Activated effector memory CD4-positive, alpha-beta T cell treated with Interleukin-2 at 50 U/mL for 16 hours (primary cell): ENCODE measurements around the gene MYO1A.
A peak's percentile ranks its signal among the peaks of the same experiment; 100 is the strongest.

Source experiments
- DNase-seq: peaks from one replicate; pipeline ENCODE4 v3.0.0-alpha.2; 2020

Gene MYO1A

DNA sequence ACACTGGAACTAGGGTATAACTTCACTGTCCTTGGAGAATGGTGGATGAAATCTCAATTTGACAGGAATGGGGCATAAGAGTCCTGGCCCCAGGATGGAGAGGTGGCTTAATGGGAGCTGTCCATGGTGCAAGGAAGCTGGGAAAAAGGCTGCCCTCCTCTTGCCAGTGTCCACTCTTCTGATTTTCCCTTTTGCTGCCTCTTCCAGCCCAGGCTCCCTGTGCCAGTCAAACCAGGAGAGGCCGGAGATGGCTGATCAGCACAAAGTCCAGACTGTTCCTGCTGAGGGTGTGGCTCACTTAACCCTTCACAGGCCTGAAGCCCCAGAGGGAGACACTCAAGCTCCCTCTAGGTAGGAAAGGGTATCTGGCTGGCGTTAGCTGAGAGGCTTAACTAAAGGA lies at the start of gene MYO1A:
Gene MYO1A, minus strand, starts transcription at position 240 of the 400 bp plus-strand sequence. CDS start 1,806 bp downstream, outside the sequence.
- DNase-seq, result no peak

DNA sequence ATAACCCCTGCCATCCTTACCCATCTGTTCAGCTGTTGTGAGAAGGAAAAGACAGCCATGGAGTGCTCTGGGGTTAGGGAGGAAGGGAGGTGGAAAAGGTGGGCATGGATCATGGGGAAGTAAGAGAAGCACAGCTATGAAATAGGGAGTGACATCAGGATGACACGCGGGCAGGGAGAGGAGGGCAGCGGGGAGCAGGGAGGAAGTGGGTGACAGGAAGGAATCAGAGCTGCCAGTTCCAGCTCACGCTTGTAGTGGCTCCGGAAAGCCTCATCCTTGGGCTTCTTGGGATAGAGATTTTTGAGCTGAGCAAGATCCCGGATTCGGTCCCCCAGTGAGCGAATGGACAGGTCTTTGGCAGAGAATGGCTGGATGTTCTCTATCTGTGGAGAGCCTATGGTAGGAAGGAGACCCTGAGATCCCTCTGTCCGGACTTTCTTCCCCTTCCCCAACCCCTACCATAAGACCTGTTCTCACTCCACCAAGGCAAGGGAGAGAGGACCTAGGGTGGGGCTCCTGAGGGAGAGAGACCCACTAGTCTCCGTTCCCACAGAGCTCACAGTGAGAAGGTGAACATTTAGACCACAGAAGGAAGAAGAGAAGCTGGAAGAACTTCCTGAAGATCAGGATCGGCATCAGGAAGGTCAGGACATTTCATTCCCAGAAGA lies 49.3 kb upstream of the MYO1A start:
- no peak for DNase-seq

DNA sequence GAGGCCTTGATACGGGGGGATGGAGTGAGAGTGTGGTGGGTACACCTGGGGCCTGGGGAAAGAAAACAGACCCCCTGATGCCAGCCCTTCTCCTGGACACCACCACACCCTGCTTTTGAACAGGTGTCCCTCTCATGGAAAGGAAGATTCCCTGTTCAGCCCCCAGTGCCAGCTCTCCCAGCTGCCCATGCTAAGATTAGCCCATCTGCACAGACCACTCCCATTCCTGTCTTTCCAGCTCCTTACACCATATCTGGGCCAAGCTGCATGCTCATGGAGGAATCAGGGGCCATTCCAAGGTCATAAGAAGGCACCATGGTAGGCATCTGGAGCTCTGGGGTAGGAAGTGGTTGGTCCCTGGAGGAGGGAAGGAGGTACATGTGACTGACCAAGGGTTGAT lies 48.6 kb upstream of the MYO1A start:
- DNase-seq, result no peak

DNA sequence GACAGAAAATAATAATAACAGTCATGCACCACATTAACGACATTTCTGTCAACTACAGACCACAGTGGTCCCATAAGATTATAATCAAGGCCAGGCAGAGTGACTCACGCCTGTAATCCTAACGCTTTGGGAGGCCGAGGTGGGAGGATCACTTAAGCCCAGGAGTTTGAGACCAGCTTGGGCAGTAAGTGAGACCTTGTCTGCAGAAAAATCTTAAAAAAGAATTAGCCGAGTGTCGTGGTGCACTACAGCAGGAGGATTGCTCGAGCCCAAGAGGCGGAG lies 47.6 kb upstream of the MYO1A start:
- DNase-seq, result no peak

DNA sequence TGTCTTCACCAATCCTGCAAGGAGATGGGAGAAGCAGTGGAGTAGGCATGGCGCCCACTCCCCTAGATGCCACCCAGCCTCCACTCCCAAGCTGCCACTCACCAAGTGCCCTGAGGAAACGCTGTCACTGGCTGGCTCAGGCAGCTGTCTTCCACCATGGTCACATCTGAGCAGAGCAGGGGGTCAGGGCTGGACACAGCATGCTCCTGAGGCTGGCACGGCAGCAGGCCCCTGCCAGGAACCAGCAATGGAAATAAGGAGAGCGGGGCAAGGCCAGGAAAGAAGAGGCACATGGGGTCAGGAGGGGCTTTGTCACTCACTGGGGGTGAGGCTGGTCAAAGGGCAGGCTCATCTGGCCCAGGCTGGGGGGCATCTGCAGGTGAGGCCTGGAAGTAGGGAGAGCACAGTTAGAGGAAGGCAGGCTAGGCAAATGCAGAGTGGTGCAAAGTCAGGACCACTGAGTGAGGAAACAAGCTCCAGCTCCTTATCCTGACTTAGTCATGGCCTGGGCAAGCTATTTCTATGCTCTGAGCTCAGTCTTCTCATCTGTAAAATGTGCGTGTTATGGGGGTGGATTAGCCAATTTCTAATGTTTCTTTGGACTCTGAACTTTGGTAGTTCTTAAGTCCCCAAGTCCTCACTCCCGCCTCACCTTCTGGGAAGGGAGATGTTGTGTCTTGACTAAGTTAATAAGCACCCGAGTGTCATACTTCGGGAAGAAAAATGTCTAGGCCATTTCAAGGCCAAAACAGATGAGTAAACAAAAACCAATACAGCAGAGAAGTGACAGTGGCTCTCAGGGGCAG lies 47.0 kb upstream of the MYO1A start:
- DNase-seq, result no peak

DNA sequence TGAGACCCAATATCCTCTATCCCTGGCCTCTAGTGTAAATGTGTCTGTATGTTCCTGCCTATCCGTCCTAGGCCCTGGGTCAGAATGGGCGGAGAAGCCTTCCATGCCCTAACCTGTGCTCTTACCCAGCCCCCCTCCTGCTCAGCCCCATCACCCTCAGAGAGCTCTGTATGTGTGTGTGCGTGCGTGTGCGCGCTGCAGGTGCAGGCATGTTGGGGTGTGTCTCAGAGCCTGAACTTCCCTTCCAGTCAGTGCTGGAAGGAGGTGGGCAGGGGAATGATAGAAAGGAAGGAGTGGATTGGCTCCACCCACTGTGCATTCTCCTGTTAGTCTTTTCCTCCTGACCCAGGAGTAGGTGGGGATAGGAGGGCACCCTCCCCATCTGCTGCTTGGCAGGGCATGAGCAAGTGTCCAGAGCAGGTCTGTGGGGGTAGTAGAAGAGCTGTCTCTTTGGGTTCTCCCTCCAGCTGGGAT lies 46.2 kb upstream of the MYO1A start:
- no peak for DNase-seq

DNA sequence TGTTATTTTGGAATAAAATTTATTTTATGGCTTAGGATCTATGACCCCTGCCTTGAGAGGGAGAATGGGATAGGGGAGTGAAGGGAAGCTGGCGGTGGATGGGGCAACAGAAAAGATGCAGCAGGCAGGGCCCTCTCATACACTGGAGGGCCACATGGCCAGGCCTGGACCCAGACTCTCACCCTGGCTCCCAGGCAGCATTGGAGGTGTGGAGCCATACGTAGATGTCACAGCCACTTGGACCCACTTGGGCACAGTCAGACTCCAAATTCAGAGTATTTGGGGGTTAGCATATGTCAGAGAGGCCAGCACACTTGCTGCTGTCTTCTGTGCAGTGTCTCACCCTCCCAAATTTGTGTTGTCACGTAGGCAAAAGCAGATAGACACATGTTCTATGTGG lies 45.5 kb upstream of the MYO1A start:
- no peak for DNase-seq

DNA sequence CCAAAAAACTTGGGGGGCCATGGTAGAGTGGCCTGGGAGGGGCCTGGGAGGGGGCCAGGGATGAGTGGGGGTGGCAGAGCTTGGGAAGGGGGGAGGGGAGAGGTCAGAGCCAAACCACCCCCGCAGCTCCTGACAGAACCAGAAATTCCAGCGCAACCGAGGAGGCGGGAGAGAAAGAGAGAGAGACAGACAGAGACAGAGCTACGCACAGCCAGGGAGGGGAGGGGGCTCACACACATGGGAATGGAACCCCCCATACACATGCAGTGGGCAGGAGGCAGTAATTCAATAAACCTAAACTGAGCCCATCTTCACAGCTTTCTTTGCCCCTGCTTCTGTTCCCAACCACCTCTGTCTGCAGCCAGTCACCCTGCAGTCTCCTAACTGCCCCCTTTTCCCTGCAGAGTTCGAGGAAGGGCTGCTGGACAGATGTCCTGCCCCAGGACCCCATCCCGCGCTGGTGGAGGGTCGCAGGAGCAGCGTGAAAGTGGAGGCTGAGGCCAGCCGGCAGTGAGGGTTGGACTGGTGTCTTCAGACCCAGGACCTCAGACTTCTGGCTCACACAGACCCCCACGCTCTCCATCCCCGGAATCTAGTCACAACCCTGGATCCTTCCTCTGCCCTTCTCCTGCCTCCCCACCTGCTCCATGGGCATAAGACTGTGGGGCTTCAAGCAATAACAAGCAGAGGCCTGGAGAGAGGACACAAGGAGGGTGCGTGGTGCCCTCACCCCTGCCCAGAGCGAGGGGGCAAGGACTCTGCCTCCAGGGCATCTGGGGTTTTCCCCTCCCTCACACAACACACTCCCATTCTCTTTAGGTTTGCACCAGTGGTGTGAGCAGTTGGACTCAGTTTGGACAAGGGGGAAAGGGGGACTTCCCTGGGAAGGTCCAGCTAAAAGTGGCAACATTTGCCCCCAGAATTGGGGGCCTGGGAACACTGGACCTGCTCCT lies 44.6 kb upstream of the MYO1A start:
- no peak for DNase-seq

DNA sequence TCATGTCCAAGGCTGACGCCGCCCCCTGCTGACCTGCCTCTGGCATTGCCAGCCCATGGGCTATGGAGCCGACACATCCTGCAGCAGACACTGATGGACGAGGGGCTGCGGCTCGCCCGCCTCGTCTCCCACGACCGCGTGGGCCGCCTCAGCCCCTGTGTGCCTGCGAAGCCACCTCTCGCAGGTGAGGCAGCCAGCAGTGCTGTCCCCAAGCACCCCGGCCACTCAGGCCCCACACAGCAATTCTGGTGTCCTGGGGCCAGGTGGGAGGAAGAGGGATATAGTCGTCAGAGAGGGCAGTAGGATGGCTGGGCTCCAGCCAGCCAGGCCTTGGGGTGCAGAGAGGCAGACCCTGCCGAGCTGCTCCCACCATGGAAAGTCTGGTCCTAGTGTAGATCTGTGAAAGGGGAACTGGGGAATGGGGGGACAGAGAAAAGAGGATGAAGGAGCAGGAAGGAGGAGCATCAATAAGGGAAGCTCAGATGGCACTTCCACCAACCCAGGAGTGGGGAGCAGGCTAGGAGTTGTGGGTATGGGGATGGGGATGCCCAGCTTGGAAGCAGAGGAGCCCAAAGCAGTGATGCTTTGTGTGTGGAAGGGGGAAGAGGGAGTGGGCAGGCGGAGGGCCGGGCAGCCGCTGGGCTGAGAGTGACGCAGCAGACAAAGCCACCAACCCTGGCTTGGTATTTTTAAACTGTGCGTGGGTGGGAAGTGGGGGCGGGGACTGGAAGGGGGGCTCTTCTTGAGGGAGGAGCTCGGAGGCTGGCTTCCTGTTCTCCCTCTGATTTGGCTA lies 43.7 kb upstream of the MYO1A start:
- DNase-seq, result no peak

DNA sequence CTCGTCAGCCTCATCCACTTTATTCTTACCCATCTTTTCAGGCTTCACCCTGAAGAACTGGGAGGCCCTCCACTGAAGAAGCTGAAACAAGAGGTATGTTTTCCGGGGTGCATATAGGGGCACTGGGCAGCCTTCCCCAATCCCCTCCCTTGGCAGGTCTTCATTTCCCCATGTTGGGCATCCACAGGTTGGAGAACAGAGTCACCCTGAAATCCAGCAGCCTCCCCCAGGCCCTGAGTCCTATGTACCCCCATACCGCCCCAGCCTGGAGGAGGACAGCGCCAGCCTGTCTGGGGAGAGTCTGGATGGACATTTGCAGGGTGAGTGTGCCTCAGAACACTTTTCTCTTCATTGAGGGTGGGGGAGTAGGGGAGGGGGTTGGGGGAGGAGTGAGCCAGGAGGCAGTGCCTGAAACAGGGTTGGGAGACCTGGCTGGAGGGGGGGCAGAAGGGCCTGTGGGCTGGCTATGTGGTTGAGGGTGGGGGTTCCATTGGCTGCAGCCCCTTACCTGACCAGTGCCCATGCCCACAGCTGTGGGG lies 43.0 kb upstream of the MYO1A start:
- no peak for DNase-seq

DNA sequence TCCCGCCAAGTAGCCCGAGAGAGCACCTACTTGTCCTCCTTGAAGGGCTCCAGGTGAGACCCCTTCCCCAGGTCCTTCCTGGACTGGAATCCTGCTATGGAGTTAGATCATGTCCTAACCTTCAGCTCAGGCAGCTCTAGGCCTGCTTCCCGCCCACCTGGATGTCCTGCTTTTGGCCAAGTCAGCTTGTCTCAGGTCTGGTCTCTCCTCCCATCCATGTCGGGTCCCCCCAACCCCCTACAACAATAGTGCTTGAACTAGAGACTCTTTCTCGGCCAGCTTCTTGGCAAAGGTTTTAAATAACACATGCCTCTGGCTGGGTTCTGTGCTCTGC lies 42.6 kb upstream of the MYO1A start:
- DNase-seq, result no peak

DNA sequence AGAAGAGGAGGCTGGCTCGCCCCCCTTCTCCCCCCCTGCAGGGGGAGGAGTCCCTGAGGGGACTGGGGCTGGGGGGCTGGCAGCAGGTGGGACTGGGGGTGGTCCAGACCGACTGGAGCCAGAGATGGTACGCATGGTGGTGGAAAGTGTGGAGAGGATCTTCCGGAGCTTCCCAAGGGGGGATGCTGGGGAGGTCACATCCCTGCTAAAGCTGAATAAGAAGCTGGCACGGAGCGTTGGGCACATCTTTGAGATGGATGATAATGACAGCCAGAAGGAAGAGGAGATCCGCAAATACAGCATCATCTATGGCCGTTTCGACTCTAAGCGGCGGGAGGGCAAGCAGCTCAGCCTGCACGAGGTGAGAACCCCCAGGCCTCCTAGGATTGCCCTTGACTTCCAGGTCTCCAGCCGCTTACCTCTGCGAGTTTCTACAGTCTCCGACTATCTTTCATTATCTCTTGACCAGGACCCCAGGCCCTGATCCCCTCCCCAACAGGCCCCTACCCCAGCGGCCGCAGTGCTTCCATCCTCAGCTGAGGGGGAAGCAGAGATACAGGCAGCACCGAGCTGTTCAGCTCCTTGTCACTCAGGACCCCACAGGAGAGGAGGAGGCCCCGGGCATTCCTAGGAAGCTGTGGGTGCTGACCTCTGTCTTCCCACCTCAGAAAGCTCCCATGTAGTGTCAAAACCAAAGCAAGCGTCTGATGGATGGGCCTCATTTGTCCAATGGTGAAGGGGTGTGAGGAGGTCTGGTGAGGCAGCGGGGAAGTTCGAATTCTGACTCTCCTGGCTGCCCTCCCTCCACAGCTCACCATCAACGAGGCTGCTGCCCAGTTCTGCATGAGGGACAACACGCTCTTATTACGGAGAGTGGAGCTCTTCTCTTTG lies 42.0 kb upstream of the MYO1A start:
- DNase-seq, result no peak

DNA sequence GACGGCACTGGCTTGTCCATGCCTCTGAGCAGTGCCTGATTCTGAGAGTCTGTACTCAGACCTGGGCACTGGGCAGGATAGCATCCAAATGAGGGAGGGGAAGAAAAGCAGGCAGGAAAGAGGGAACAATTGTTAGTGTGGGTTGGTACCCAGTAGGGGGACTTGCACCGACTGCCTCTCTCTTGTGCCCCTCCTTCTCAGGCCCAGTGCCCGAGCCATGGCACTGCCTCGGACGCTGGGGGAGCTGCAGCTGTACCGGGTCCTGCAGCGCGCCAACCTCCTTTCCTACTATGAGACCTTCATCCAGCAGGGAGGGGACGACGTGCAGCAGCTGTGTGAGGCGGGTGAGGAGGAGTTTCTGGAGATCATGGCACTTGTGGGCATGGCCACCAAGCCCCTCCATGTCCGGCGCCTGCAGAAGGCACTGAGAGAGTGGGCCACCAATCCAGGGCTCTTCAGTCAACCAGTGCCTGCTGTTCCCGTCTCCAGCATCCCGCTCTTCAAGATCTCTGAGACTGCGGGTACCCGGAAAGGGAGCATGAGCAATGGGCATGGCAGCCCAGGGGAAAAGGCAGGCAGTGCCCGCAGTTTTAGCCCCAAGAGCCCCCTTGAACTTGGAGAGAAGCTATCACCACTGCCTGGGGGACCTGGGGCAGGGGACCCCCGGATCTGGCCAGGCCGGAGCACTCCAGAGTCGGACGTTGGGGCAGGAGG lies 41.2 kb upstream of the MYO1A start:
- no peak for DNase-seq

DNA sequence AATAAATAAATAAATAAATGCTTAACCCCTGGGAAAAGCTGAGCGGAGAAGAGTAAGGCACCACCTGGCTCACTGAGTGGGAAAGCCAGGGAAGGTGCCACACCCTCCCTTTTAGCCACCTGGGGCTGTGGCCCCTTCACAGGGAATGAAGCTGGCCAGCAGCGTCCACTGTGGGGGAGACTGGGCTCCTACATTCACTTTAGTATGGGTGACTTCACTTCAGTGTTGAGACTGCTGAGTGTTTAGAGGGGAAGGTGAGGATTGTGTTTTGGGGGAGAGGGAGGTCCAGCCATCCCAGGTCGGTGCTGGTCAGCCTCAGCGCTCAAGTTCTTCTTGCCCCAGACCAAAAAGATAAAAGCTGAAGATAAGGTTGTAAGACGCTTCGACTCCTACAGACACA lies 40.6 kb upstream of the MYO1A start:
- DNase-seq, result no peak

DNA sequence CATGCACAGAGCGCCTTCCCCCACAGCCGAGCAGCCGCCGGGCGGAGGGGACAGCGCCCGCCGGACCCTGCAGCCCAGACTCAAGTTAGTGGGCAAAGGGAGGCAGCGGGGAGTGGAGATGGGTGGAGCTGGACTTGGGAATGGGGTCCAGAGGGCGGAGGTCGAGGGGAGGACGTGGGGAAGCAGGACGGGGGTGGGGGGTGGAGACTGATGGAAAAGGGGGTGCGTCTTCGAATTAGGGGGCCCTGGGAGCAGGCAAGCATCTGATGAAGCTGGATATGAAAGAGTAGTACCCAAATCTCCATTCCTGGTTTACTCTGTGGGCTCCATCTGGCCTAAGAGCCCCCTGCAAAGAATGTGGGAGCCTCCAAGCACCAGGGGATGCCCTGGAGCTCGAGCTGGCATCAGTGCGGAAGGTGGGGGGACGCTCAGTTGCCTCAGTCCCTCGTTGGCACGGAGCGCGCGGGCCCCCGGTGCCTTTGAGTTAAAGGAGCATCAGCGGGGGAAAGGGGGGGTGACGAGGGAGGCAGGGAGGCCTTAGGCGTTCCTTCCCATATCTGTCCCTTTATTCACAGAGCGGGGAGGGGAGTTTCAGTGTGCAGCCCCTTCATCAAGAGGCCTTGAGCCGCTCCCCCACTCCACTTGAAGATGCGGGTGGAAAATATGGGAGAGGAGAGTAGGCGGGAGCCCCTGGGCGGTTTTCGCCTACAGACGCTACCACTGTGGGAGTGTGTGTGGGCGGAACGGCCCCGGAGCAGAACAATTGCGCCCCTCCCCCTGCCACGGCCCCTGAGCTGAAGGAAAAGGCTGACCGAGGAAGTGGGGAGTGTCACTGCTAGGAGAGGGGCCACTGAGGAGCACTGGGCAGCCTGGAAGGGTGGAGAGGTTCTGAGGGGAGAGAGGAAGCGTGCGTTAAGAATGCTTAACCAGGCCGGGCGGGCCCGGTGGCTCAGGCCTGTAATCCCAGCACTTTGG lies 39.6 kb upstream of the MYO1A start:
- peak; percentile 32 for DNase-seq

DNA sequence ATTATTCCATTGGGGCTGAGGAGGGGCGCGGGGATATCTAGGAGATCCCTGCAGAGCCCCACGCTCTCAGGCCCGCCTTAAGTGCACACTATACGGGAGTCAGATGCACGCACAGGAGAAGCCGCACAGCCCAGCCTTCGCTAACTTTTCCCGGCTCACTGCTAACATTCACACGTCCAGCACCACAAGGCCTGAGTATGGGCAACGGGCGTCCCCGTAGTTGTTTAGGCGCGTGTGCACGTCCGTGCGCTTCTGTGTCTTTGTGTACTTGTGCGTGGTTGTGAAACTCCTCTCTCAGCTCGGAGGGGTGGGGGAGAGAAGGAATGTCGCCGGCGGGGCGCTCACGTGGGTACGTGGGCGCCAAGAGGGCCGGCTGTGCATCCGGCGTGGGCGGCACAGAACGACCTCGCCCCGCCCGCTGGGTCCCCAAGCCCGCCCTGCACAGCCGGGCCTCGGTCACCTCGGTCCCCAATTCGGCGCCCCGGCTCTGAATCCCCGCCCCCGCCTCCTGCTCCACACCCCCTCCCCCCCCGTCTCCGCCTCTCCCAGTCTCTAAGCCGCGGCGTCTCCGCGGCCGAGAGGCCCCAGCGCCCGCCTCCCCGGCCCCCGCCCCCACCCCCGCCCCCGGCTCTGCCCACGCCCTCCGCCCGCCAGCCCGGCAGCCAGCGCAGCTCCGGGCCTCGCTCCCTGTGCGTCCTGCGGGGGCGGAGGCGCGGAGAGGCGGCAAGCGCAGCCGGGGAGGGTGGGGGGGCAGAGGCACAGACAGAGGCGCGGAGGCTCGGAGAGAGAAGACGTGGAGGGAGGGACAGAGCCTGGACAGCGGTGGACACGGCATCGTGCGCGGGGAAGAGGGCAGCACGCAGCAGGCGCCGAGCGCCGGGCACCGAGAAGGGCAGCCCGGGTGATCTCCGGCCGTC lies 38.7 kb upstream of the MYO1A start, which contains the start of gene NAB2:
Gene NAB2, plus strand, starts transcription at position 761 of the 917 bp plus-strand sequence. CDS start 158 bp downstream, outside the sequence.
- DNase-seq, result peak; percentile 93

DNA sequence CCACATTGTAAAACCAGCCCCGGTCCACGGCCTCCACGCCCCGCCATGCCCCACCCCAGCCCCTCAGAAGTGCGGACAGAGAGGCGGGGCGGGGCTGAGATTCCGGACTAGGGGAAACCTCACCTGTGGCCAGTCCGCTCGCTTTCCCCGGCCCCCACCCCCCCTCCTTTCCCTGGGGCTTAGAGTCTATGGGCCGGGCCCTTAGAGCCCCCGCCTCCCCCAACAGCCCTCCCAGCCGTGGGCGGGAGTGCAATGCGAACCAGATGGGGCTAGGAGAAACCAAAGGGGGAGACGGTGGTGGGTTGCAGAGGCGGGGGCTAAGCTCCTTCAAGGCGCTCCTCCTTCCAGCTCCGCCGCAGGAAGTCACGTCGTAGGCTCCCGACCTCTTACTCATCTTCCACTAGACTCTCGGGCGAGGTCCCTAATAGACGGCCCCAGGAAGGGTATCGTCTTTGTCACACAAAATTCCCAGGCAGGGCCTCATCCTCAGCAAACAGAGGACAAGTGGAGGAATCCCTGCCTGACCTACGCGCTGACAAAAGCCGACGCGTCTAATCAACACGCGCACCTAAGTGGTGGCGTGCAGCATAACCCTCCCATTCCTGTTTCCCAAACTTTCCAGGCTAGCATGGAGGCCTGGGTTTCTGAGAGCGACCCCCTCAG lies 37.9 kb upstream of the MYO1A start:
- peak; percentile 57 for DNase-seq
